Measurements from ENCODE around the gene CNOT3. TPM values are rescaled to one million over a fixed set of nuclear protein-coding genes. Genes with fewer than 3 reads are reported as not detected.

The CNOT3 gene
- total RNA-seq, 1 experiment from 2014 or later: 76.7 TPM

DNA sequence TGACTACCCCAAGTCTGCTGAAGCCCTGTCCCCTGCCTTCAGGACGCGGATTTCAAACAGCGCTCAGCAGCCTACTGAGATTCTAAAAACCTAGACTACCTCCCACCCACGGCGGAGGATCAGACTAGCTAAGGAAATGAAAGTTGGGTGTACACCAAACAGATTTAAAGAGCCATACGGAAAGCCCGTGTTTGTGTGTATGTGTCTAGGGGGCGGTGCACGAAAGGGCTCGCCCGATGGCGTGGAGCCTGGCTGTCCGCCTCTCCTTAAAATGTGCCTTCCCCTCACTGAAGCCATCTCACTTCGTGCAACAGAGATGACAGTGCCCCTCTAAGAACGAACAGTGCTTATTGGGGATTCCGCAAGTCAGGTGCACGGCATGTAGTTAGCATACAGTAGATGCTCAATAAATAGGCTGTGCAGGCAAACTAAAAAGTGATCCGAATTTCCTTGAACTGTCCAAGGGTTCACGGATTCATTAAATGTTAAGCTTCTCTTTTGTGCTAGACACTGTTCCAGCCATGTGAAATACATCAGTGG is 21.3 kb downstream of the CNOT3 start:
- Histone ChIP-seq H3K36me3 (ENCODE audit: control insufficient read depth in 1 of 2, insufficient read depth in 2 of 2, low read length in 2 of 2) (peaks cover 28 to 30% of the 10 kb centered on the region in 2 experiments; a peak in 3 of 4 replicates), H3K27me3 (ENCODE audit: insufficient read depth, low read length) (no peaks in the 10 kb centered on the region), H3K9me2 (ENCODE audit: insufficient read depth) (no peaks in the 10 kb centered on the region), H4K20me1 (ENCODE audit: insufficient read depth) (no peaks in the 10 kb centered on the region), H3K4me1 (ENCODE audit: control insufficient read depth in 1 of 2, insufficient read depth in 2 of 2, low read length in 2 of 2) (peaks cover 26 to 41% of the 10 kb centered on the region in 2 experiments), H3K79me2 (ENCODE audit: insufficient read depth, low read length) (peaks cover 8% of the 10 kb centered on the region), H3K4me2 (ENCODE audit: low read length) (peak overlapping the region; percentile 93), H3K9ac (ENCODE audit: low read length) (peak overlapping the region; percentile 68), H3K27ac (ENCODE audit: low read depth, low read length) (peak overlapping the region; percentile 87), H2AFZ (ENCODE audit: low read depth, low read length, poor library complexity, severe bottlenecking) (no peak overlapping the region), H3K9me3 (ENCODE audit: control insufficient read depth in 1 of 2, insufficient read depth in 1 of 2, low read depth in 1 of 2, low read length in 2 of 2) (no peaks in the 10 kb centered on the region), H3K4me3 (replicated peaks in 1 of 2; ENCODE audit: low read depth in 1 of 2, low read length in 2 of 2) (peak overlapping the region; percentile 82 to 84)
- ChIA-PET CTCF (interaction anchor here (0.6 to 1.3 kb wide), 5 partner anchors 10 to 107 kb away, joined by 3 to 6 read pairs (median 3); partner anchors contain the start of genes MBOAT7 and TMC4), RAD21 (ENCODE audit: low non-redundant PET in 1 of 2, low total read pairs in 2 of 2, uncharacterized antibody in 2 of 2, unreplicated experiment in 2 of 2) (no interaction called here), POLR2A (interaction anchor here (0.8 to 1.6 kb wide), 4 partner anchors 8 to 41 kb away, joined by 3 to 13 read pairs (median 6); partner anchors contain the start of genes MBOAT7 and TSEN34)
- intact Hi-C loops (cut with micrococcal nuclease): loop anchor here (1.0 kb wide), 1 partner anchor 22 kb away; the partner anchor contains the start of gene CNOT3
- DNase-seq (ENCODE audit: low read depth, low spot score) (no peak), ATAC-seq (no peak)
- TF ChIP-seq TCF7L2 (IDR thresholded peaks at IDR 0.05; ENCODE audit: borderline replicate concordance, extremely low read depth, insufficient read depth, insufficient read length): no peak
- no peak; the same call in 1 of the 2 replicates for TF ChIP-seq CBX3 (IDR thresholded peaks at IDR 0.05; ENCODE audit: low read depth)
- no peak for TF ChIP-seq POLR2A (IDR thresholded peaks at IDR 0.05; ENCODE audit: borderline replicate concordance, extremely low read depth, insufficient read depth, insufficient read length)
- no peak; the same call in 1 of the 2 replicates for TF ChIP-seq POLR2AphosphoS5 (IDR thresholded peaks at IDR 0.05; ENCODE audit: low read depth, low read length)
- TF ChIP-seq EZH2phosphoT487 (IDR thresholded peaks at IDR 0.05; ENCODE audit: borderline replicate concordance): no peak
- TF ChIP-seq, protein P1, sequence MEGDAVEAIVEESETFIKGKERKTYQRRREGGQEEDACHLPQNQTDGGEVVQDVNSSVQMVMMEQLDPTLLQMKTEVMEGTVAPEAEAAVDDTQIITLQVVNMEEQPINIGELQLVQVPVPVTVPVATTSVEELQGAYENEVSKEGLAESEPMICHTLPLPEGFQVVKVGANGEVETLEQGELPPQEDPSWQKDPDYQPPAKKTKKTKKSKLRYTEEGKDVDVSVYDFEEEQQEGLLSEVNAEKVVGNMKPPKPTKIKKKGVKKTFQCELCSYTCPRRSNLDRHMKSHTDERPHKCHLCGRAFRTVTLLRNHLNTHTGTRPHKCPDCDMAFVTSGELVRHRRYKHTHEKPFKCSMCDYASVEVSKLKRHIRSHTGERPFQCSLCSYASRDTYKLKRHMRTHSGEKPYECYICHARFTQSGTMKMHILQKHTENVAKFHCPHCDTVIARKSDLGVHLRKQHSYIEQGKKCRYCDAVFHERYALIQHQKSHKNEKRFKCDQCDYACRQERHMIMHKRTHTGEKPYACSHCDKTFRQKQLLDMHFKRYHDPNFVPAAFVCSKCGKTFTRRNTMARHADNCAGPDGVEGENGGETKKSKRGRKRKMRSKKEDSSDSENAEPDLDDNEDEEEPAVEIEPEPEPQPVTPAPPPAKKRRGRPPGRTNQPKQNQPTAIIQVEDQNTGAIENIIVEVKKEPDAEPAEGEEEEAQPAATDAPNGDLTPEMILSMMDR (IDR thresholded peaks at IDR 0.05 in 2 of 3, conservative IDR thresholded peaks at IDR 0.05 in 1 of 3; ENCODE audit: borderline replicate concordance in 1 of 3, insufficient read depth in 1 of 3, low read depth in 2 of 3, low read length in 2 of 3): no peak
- TF ChIP-seq, protein P2, sequence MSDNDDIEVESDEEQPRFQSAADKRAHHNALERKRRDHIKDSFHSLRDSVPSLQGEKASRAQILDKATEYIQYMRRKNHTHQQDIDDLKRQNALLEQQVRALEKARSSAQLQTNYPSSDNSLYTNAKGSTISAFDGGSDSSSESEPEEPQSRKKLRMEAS (IDR thresholded peaks at IDR 0.05): no peak
- TF ChIP-seq, protein P3, sequence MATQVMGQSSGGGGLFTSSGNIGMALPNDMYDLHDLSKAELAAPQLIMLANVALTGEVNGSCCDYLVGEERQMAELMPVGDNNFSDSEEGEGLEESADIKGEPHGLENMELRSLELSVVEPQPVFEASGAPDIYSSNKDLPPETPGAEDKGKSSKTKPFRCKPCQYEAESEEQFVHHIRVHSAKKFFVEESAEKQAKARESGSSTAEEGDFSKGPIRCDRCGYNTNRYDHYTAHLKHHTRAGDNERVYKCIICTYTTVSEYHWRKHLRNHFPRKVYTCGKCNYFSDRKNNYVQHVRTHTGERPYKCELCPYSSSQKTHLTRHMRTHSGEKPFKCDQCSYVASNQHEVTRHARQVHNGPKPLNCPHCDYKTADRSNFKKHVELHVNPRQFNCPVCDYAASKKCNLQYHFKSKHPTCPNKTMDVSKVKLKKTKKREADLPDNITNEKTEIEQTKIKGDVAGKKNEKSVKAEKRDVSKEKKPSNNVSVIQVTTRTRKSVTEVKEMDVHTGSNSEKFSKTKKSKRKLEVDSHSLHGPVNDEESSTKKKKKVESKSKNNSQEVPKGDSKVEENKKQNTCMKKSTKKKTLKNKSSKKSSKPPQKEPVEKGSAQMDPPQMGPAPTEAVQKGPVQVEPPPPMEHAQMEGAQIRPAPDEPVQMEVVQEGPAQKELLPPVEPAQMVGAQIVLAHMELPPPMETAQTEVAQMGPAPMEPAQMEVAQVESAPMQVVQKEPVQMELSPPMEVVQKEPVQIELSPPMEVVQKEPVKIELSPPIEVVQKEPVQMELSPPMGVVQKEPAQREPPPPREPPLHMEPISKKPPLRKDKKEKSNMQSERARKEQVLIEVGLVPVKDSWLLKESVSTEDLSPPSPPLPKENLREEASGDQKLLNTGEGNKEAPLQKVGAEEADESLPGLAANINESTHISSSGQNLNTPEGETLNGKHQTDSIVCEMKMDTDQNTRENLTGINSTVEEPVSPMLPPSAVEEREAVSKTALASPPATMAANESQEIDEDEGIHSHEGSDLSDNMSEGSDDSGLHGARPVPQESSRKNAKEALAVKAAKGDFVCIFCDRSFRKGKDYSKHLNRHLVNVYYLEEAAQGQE (IDR thresholded peaks at IDR 0.05; ENCODE audit: low read depth): no peak
- TF ChIP-seq ZNF274 (IDR thresholded peaks at IDR 0.05; ENCODE audit: low read depth, low read length): no peak
- TF ChIP-seq SRF (IDR thresholded peaks at IDR 0.05; ENCODE audit: low read depth): no peak
- no peak for TF ChIP-seq EGR1 (IDR thresholded peaks at IDR 0.05; ENCODE audit: low read depth)
- TF ChIP-seq, protein P4, sequence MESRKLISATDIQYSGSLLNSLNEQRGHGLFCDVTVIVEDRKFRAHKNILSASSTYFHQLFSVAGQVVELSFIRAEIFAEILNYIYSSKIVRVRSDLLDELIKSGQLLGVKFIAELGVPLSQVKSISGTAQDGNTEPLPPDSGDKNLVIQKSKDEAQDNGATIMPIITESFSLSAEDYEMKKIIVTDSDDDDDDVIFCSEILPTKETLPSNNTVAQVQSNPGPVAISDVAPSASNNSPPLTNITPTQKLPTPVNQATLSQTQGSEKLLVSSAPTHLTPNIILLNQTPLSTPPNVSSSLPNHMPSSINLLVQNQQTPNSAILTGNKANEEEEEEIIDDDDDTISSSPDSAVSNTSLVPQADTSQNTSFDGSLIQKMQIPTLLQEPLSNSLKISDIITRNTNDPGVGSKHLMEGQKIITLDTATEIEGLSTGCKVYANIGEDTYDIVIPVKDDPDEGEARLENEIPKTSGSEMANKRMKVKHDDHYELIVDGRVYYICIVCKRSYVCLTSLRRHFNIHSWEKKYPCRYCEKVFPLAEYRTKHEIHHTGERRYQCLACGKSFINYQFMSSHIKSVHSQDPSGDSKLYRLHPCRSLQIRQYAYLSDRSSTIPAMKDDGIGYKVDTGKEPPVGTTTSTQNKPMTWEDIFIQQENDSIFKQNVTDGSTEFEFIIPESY (IDR thresholded peaks at IDR 0.05; ENCODE audit: extremely low read depth, insufficient replicate concordance, low read length): no peak
- TF ChIP-seq ELF1 (IDR thresholded peaks at IDR 0.05; ENCODE audit: borderline replicate concordance, low read depth): no peak
- TF ChIP-seq FOSL1 (IDR thresholded peaks at IDR 0.05; ENCODE audit: low read depth): no peak
- TF ChIP-seq YY1 (IDR thresholded peaks at IDR 0.05; ENCODE audit: extremely low read depth, insufficient replicate concordance, low read depth, low read length): no peak
- TF ChIP-seq RAD21 (IDR thresholded peaks at IDR 0.05; ENCODE audit: low read depth): no peak
- TF ChIP-seq ZFX (IDR thresholded peaks at IDR 0.05): no peak
- no peak for TF ChIP-seq JUND (IDR thresholded peaks at IDR 0.05)
- BruUV-seq (replicated peaks): TSS peak; percentile 71
